Urothelium cell line (cell line): ENCODE measurements around the gene SSTR3.
"Not testable (repeated sequence)": the region's sequence is repeated elsewhere in the genome, so short reads cannot be mapped to it uniquely, and the experiment has no call there.

ENCODE experiments used
- DNase-seq: peaks from one replicate; pipeline ENCODE4 v3.0.0; 2011; ENCODE audit warnings: low spot score, mixed read lengths
- FAIRE-seq: peaks from 2 replicates; lab custom pipeline; 2011; peaks lifted over from hg19 to GRCh38; lab: Jason Lieb, UNC

Gene SSTR3

GRCh38 chr22:37243402-37244113, 31.3 kb upstream of the SSTR3 start:
- FAIRE-seq (no peak), DNase-seq (no peak)

DNA sequence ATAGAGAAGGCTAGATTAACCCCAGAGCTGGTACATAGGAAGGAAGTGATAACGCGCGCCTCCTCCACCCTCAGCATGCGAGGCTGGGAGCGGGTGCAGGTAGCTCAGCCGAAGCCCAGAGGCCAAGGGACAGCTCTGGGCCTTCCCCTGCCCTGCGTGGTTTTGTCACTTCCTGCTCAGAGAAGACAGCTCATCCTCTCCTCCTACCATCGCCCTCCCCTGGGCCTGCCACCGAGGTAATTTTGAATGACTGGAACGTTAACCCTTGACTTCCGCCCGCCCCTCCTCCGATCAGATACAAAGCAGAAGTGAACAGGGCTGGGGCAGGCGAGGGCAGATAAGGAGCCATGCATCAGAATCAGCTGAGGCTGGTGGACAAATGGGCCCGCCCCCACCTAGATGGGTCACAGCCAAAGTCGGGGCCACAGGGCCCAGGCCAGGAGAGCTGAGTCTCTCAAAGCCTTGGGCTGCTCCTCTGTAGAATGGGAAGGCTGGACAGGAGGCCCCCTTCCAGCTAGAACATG, 30.2 kb upstream of the SSTR3 start:
- peak; percentile 61 for DNase-seq
- FAIRE-seq, result peak; percentile 42

- DNase-seq, result no peak
- no peak for FAIRE-seq
These were observed 29.3 kb upstream of the SSTR3 start for GRCh38 chr22:37241351-37242142.

DNA sequence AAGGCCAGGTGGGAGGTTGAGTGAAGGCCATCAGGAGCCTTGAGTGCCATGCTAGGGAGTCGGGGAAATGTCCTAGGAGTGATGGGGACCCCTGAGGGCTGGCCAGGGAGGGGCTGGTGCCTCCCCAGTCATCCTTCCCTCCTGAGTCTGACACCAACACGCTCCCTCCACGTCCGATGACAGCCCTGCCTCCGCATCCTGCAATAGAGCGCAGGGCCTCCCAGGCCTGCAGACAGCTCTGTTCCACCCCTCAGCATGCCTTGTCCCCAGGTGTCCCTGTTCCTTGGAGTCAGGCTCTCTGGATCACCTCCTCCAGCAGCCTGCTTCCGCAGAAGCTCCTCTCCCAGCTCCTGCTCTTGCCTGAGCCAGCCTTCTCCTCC, 28.7 kb upstream of the SSTR3 start:
- DNase-seq, result no peak
- no peak for FAIRE-seq

DNA sequence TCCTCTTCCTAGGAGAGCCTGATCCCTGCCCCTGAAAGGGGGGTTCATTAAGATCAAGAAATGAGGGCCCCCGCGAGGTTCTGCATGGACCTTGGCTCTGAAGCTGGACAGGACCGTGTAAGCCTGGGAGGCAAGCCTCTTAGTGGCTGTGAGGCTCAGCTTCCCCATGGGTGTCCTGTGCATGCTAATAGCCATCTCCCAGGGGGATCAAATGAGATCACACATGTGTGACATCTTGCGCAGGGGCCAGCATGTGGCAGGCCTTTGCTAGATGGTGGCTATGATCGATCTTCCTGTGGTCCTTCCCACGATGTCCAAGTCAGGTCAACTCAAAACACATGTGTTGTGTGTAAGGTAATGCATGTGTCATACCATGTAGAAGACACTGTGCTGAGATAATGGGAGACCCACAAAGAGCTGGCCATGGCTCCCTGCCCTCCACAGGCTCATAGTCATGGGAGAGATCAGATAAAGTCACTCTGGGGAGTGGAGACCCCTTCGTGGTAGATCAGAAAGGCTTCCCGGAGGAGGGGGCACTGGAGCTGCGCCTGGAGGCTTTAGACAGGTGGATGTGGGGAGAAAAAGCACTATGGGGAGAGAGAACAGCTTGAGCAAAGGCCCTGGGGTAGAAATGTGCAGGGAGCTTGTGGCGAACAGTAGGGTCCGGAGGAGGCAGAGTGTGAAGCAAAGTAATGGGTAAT, 28.1 kb upstream of the SSTR3 start:
- FAIRE-seq, result peak; percentile 56
- DNase-seq, result no peak

DNA sequence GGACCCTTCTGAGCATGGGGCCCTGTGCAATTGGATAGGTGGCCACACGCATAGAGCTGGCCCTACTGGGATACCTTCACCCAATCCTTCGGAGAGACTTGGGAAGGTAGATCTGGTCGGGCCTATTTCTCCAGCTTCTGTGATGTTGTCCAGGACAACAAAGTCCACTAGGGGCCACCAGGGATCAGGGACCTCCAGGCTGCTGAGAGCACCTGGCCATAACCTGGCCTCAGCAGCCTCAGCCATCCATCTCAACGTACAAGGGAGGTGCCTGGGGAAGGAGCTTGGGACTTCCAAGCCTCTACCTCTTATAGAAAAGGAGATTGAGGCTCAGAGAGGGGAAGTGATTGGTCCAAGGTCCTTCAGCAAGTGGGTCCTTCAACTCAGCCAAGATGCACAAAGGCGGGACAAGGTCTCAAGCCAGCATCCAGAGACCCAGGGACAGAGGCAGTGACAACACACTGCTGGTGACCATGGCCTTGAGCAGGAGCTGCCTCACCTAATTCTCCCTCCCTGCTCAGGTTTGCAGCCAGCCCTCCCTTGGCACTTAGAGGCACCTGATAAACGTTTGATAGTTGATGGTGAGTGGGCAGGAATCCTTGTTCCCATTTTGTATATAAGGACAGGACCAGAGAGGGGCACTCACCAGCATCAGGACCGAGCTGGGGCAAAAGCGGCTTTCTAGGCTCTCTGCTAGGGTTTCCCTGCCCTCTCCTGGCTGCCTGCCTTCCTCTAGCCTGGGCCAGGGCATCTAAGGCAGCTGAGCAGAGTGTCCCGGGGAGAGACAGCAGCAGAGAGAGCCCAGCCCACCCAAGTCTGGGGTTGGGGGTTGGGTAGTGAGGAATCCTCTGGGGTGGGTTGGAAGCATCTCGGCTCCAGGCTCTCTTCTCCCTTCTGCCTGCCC, 27.3 kb upstream of the SSTR3 start:
- DNase-seq (no peak), FAIRE-seq (no peak)

DNA sequence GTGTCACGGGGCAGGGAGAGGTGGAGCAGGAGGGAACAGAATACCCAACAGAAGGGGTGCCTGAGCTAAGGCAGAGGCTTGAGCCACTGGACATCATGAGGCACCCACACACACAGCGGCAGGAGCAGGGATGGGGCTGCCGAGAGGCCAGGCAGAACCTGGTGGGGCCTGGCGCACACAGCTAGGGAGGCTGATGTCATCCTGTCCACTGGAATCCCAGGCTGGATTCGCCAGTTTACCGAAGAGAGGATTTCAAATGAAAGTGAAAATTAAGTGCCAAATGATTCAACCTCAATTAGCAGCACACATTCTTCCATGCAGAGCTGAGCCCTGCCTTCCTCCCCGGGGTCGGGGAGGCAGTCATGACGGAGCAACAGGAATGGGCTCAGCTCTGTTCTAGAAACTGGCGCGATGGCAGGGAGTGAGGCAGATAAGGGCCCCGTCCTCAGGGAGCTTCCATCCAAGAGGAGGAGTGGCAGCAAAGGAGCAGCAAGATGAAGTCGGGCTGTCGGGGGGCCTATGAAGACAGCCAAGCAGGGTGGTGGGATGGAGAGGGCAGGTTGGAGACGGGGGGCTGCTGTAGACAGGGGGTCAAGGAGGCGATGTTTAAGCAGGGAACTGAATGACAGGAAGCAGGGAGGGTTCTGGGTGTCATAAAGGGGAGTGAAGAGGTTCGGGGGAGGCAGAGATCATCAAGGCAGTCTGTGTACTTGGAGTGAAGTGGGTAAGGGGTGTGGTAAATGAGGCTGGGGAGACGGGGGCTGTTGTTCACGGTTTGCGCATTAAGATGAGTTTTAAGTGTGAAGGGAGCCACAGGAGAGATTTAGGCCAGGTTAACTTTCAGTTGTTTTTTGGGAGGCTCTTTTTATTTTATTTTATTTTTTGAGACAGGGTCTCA, 25.3 kb upstream of the SSTR3 start:
- no peak for DNase-seq
- peak; percentile 35 for FAIRE-seq

DNA sequence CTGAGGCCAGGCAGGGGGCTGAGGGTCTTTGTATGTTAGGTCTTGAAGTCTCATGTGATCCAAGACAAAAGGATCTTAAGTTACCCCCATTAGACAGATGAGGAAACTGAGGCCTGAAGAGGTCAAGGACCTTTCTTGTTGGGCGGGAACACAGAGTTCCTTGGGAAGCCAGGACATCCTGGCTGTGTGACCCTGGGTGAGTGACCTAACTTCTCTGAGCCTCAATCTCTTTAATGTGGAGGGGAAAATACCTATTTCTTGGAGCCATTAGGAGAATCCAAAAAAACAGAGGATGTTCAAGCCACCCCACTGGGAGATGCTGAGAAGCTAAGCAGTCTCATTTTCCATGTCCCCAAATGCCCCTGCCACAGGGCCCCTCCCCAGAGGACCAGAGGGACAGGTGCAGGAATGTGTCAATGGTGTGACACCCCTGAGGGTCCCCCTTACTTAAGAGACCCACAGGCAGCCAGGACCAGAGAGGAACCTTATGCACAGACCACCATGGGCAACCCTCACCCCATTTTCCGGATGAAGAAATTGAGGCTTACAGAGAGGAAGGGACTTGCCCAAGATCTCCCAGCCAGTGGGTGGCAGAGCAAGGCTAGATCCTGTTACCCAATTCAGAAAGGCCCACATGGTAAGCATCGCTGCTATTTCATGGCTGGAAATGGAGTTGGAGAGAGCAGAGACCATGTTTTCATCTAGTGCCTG, 23.8 kb upstream of the SSTR3 start:
- FAIRE-seq, result no peak

GRCh38 chr22:37234736-37235711, 22.7 kb upstream of the SSTR3 start:
- DNase-seq (no peak), FAIRE-seq (no peak)

More for the DNA sequence above, 23.8 kb upstream of the SSTR3 start:
- no peak for DNase-seq

- FAIRE-seq (no peak), DNase-seq (no peak)
These were observed 21.7 kb upstream of the SSTR3 start for GRCh38 chr22:37233751-37234631.

- not testable (repeated sequence) for DNase-seq, FAIRE-seq
These were observed 21.1 kb upstream of the SSTR3 start for GRCh38 chr22:37233371-37233750.

DNA sequence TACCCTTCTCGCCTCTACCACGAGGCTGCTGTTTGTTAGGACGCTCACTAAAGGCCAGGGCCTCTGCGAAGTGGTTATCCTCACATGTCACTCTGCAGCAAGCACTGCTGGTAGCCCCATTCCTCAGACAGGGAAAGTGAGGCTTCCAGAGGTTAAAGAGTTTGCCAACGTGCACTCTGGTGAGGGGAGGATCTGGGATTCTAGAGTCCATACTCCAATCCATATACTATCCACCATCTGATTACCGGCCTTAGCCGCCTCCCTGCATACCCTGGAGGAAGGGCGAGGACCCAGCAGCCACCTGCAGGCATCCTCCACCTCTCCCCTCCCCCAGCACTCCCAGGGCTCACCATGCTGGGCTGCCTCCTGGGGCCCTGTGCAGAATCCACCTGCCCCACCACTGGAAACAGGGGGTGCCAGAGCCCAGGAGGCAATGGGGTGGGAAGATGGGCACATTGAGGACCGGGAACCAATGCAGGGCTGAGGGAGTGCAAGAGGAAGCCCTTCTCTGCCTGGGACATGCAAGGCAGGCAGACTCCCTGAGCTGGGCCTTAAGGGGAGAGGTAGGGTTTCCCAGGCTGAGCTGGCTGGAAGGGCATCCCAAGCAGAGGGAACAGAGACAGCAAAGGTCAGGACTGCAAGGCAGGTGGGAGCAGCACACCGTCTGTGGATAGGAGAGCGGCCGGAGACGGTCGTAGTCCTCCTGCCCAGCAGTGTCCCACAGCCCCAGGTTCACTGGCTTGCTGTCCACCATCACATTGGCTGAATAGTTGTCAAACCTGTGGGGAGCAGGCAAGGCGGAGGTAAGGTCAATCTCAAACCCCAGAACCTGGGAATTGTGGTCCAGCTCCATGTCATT, 20.1 kb upstream of the SSTR3 start:
- FAIRE-seq, result peak; percentile 37
- DNase-seq, result no peak

GRCh38 chr22:37231406-37232139, 19.3 kb upstream of the SSTR3 start:
- no peak for FAIRE-seq
- no peak for DNase-seq

DNA sequence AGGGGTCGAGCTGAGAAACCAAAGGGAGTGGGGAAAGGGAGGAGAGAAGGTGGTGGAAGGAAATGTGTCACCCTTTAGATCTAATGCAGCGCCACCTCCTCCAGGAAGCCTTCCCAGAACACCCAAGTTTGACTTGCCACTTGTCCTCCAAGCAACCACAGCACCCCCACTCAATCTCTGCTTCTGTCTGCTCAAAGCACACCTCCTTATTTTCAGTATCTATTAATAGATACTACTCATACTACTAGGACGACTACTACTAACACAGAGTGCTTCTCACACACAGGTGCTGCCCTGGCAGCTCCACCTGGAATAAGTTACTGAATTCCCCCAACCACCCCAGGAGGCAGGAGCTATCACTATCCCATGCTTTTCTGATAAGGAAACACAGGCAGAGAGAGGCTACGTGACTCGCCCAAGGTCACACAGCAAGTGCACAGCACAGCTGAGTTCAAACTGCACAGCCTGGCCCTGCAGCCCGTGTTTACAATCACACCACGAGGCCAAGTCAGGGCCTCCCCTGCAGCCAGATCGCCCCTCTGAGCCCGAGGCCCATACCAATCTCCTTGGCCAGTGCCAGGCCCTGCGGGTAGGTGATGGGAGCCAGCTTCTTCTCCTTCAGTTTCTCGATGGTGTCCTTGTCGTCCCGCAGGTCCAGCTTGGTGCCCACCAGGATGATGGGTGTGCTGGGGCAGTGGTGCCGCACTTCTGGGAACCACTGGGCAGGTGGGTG, 18.6 kb upstream of the SSTR3 start:
- peak; percentile 84 for FAIRE-seq

More for the DNA sequence above, 18.6 kb upstream of the SSTR3 start:
- no peak for DNase-seq
